K562 (cell line): ENCODE data around the gene PLEKHM3. TPM values are rescaled to one million over a fixed set of nuclear protein-coding genes. Genes with fewer than 3 reads are reported as not detected.

Experiments used
- ARID1B ChIP-seq: fragments of 450-650 bp; IDR thresholded peaks from 2 replicates; pipeline ENCODE4 v1.6.1; 2016; ENCODE audit warnings: antibody characterized with exemption, mild to moderate bottlenecking, inconsistent platforms
- ASH1L ChIP-seq: fragments of 450-650 bp; IDR thresholded peaks from 2 replicates; pipeline ENCODE4 v1.6.1; 2018; ENCODE audit warnings: borderline replicate concordance, mild to moderate bottlenecking, low read depth; ENCODE audit not compliant: partially characterized antibody
- BMI1 ChIP-seq: fragments of 150-350 bp; IDR thresholded peaks from 2 replicates; pipeline ENCODE4 v1.6.1; 2014; ENCODE audit warnings: low read length
- BRF2 ChIP-seq: IDR thresholded peaks from 3 replicates; pipeline ENCODE4 v1.6.1; 2011; ENCODE audit warnings: borderline replicate concordance, mild to moderate bottlenecking; ENCODE audit not compliant: insufficient read length, insufficient read depth
- CBFA2T2 ChIP-seq: fragments of 450-650 bp; conservative IDR thresholded peaks from 2 replicates; pipeline ENCODE4 v1.6.1; 2017; ENCODE audit warnings: mild to moderate bottlenecking
- CBFA2T3 ChIP-seq: fragments of 450-650 bp; IDR thresholded peaks from 2 replicates; pipeline ENCODE4 v1.6.1; 2017
- CEBPB ChIP-seq: fragments of 450-650 bp; IDR thresholded peaks from 2 replicates; pipeline ENCODE4 v1.6.1; 2016; ENCODE audit warnings: missing genetic modification characterization, missing compliant biosample characterization
- E2F3 ChIP-seq: fragments of 250-450 bp; sonication (Bioruptor Pico); IDR thresholded peaks from 2 replicates; pipeline ENCODE4 v1.4.0; 2020; ENCODE audit warnings: mild to moderate bottlenecking
- HIVEP1 ChIP-seq: fragments of 250-450 bp; sonication (Bioruptor Pico); IDR thresholded peaks from 2 replicates; pipeline ENCODE4 v1.4.0; 2020; ENCODE audit warnings: mild to moderate bottlenecking
- KAT8 ChIP-seq: fragments of 450-650 bp; IDR thresholded peaks from 2 replicates; pipeline ENCODE4 v1.6.1; 2016; ENCODE audit warnings: low read depth, mild to moderate bottlenecking
- MLX ChIP-seq, 2 experiments: fragments of 450-650 bp in 1 of 2; sonication (generic) in 1 of 2; formaldehyde crosslinking; conservative IDR thresholded peaks; 2 replicates each; pipeline versions ENCODE4 v1.4.0 to v1.8.1; 2020 to 2022; ENCODE audit warnings: mild to moderate bottlenecking in 1 of 2, missing genetic modification reagents in 1 of 2
- MXD1 ChIP-seq: fragments of 250-450 bp; sonication (Bioruptor Pico); IDR thresholded peaks from 2 replicates; pipeline ENCODE4 v1.8.0; 2021; ENCODE audit warnings: borderline replicate concordance, mild to moderate bottlenecking, moderate library complexity; ENCODE audit not compliant: poor library complexity, severe bottlenecking
- NCOR1 ChIP-seq: fragments of 450-650 bp; IDR thresholded peaks from 2 replicates; pipeline ENCODE4 v1.6.1; 2016; ENCODE audit warnings: mild to moderate bottlenecking, moderate library complexity
- NKRF ChIP-seq: fragments of 450-650 bp; IDR thresholded peaks from 2 replicates; pipeline ENCODE4 v1.6.1; 2016; ENCODE audit warnings: borderline replicate concordance
- NR1H2 ChIP-seq: sonication (generic); formaldehyde crosslinking; IDR thresholded peaks from 2 replicates; pipeline ENCODE4 v1.4.0; 2020; ENCODE audit warnings: mild to moderate bottlenecking, missing genetic modification reagents
- PHTF2 ChIP-seq: fragments of 250-450 bp; sonication (Bioruptor Pico); IDR thresholded peaks from 2 replicates; pipeline ENCODE4 v1.5.0; 2021; ENCODE audit warnings: mild to moderate bottlenecking
- RUNX1 ChIP-seq: sonication (generic); IDR thresholded peaks from 2 replicates; pipeline ENCODE4 v1.6.1; 2016; ENCODE audit warnings: antibody characterized with exemption, low read depth
- SMARCB1 ChIP-seq: IDR thresholded peaks from 2 replicates; pipeline ENCODE4 v1.6.1; 2011; ENCODE audit warnings: improper control_type of control experiment, low read depth; ENCODE audit not compliant: insufficient read length
- TAL1 ChIP-seq: fragments of 450-650 bp; IDR thresholded peaks from 2 replicates; pipeline ENCODE4 v1.6.1; 2016; ENCODE audit warnings: mild to moderate bottlenecking
- TCF3 ChIP-seq: sonication (generic); formaldehyde crosslinking; IDR thresholded peaks from 2 replicates; pipeline ENCODE4 v1.4.0; 2020; ENCODE audit warnings: mild to moderate bottlenecking, missing genetic modification reagents
- TCF7L2 ChIP-seq: fragments of 150-350 bp; IDR thresholded peaks from 2 replicates; pipeline ENCODE4 v1.6.1; 2016; ENCODE audit warnings: low read depth, mild to moderate bottlenecking, low read length, moderate library complexity
- VEZF1 ChIP-seq: fragments of 200-800 bp; sonication (Bioruptor generic); IDR thresholded peaks from 2 replicates; pipeline ENCODE4 v1.6.1; 2017; ENCODE audit warnings: missing genetic modification characterization, missing compliant biosample characterization
- ZKSCAN3 ChIP-seq: fragments of 250-450 bp; sonication (Bioruptor Pico); IDR thresholded peaks from 2 replicates; pipeline ENCODE4 v1.4.0; 2020
- ZNF551 ChIP-seq: fragments of 250-450 bp; sonication (Bioruptor Pico); IDR thresholded peaks from 2 replicates; pipeline ENCODE4 v1.5.0; 2021; ENCODE audit warnings: mild to moderate bottlenecking, moderate library complexity
- ZNF695 ChIP-seq: fragments of 450-650 bp; formaldehyde crosslinking; IDR thresholded peaks from 2 replicates; pipeline ENCODE4 v1.4.0; 2020; ENCODE audit warnings: mild to moderate bottlenecking, moderate library complexity
- ZSCAN29 ChIP-seq: fragments of 450-650 bp; IDR thresholded peaks from 2 replicates; pipeline ENCODE4 v1.6.1; 2017
- ZZZ3 ChIP-seq: fragments of 450-650 bp; IDR thresholded peaks from 2 replicates; pipeline ENCODE4 v1.6.1; 2016; ENCODE audit warnings: antibody characterized with exemption, mild to moderate bottlenecking, moderate library complexity
- polyA plus RNA-seq, 8 experiments: library from polyadenylated mRNA; depleted of rRNA in 4 of 8; stranded (reverse) in 5 of 8; unstranded in 3 of 8; fragments of >200 nt; fragmentation: Nextera tagmentation in 2 of 8; fragmentation: Illumina TruSeq in 1 of 8; extraction: Ambion mirVana in 2 of 8; extraction: Trizol in 1 of 8; gene quantifications; 2 replicates each; pipeline versions ENCODE4 v1.2.1 to v1.2.3, GENCODE V29; 2011 to 2014; ENCODE audit warnings: inconsistent platforms in 1 of 8, missing spikeins in 1 of 8
- total RNA-seq, 7 experiments: library from RNA; depleted of rRNA in 6 of 7; stranded (reverse); fragments of >200 nt in 6 of 7; fragmentation: Illumina TruSeq in 2 of 7; extraction: Trizol in 2 of 7; gene quantifications; 2 replicates each; pipeline versions ENCODE4 v1.2.1 to v1.2.3, GENCODE V29; 2011 to 2021; ENCODE audit warnings: low replicate concordance in 1 of 7

The PLEKHM3 gene
- total and polyA plus RNA-seq, 9 of the 15 experiments (the other 6 are each of a cell fraction or from before 2014, with no cell fraction given) = 0.24 to 1.6 (median 1.0) TPM

- TF ChIP-seq BRF2 (no peak), KAT8 (no peak), TCF3 (CRISPR knock-in tag) (no peak), SMARCB1 (no peak), PHTF2 (CRISPR knock-in tag) (no peak), TCF7L2 (no peak), E2F3 (no peak), CBFA2T3 (peak; percentile 63), HIVEP1 (CRISPR knock-in tag) (no peak), ZNF551 (no peak), NCOR1 (peak; percentile 15; the same call in 1 of the 2 replicates), MLX (CRISPR knock-in tag; conservative IDR thresholded peaks at IDR 0.05) (no peak), TAL1 (peak; percentile 39; the same call in 1 of the 2 replicates), ZSCAN29 (no peak), ZZZ3 (no peak), ASH1L (no peak), NKRF (no peak), ARID1B (peak; percentile 43; the same call in 1 of the 2 replicates), NR1H2 (no peak), MXD1 (no peak), CEBPB (tag) (no peak), ZNF695 (CRISPR knock-in tag) (no peak), RUNX1 (no peak), CBFA2T2 (peak; percentile 38; the same call in 1 of the 2 replicates), VEZF1 (CRISPR knock-in tag) (no peak), ZKSCAN3 (CRISPR knock-in tag) (peak; percentile 37; the same call in 1 of the 2 replicates), BMI1 (no peak)
Measured at GRCh38 chr2:208049006-208049405, 23.7 kb upstream of the PLEKHM3 start (continued).
